AG04449 (cell line): ENCODE results near the gene FURIN.

ENCODE experiments used
- CTCF ChIA-PET: fragments of 350-600 bp; formaldehyde crosslinking; extraction: SDS; loops from one replicate; lab custom pipeline; 2021; ENCODE audit warnings: antibody characterized with exemption; lab: Yijun Ruan, JAX
- POLR2A ChIA-PET: fragments of 400-600, 350-600 bp; formaldehyde crosslinking; extraction: SDS; loops from one replicate; lab custom pipeline; 2020; ENCODE audit warnings: antibody characterized with exemption, inconsistent platforms; lab: Yijun Ruan, JAX
- DNase-seq: peaks from one replicate; pipeline ENCODE4 v3.0.0-alpha.2; 2010; ENCODE audit warnings: low read depth, low spot score
- H3K4me3 ChIP-seq: 2 replicates; pipeline ENCODE4 v1.5.1; 2011; ENCODE audit warnings: low read depth, mild to moderate bottlenecking, control low read depth, low read length
- TF ChIP-seq, protein P1 (sequence below): IDR thresholded peaks from one replicate; pipeline ENCODE4 v1.5.1; 2011; ENCODE audit warnings: mild to moderate bottlenecking, moderate library complexity, low read length, control low read depth, inconsistent platforms; ENCODE audit not compliant: insufficient read depth; ENCODE audit errors: missing control alignments

Gene FURIN

DNA sequence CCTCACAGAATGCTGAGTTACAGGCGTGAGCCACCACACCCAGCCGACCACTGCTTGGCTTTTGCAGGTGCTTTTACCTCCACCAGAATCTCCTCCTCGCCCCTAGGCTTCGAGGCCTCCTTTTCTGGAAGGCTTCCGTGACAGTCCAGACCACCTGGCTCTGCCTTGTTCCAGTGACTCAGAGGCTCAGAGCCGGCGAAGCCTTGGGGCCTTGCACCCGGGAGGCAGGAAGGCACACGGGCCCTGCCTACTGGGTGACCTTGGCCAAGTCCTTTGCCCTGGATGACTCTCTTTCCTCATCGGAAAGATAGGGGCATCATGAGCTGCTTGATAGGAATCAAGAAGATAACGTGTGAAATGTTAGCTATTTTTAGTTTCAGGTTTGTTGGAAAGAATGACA, 31.3 kb upstream of the FURIN start:
- H3K4me3 ChIP-seq = no peak overlapping the region
- no peak for DNase-seq
- TF ChIP-seq, protein P1, sequence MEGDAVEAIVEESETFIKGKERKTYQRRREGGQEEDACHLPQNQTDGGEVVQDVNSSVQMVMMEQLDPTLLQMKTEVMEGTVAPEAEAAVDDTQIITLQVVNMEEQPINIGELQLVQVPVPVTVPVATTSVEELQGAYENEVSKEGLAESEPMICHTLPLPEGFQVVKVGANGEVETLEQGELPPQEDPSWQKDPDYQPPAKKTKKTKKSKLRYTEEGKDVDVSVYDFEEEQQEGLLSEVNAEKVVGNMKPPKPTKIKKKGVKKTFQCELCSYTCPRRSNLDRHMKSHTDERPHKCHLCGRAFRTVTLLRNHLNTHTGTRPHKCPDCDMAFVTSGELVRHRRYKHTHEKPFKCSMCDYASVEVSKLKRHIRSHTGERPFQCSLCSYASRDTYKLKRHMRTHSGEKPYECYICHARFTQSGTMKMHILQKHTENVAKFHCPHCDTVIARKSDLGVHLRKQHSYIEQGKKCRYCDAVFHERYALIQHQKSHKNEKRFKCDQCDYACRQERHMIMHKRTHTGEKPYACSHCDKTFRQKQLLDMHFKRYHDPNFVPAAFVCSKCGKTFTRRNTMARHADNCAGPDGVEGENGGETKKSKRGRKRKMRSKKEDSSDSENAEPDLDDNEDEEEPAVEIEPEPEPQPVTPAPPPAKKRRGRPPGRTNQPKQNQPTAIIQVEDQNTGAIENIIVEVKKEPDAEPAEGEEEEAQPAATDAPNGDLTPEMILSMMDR = no peak
- ChIA-PET POLR2A (no interaction called here), CTCF (no interaction called here)

DNA sequence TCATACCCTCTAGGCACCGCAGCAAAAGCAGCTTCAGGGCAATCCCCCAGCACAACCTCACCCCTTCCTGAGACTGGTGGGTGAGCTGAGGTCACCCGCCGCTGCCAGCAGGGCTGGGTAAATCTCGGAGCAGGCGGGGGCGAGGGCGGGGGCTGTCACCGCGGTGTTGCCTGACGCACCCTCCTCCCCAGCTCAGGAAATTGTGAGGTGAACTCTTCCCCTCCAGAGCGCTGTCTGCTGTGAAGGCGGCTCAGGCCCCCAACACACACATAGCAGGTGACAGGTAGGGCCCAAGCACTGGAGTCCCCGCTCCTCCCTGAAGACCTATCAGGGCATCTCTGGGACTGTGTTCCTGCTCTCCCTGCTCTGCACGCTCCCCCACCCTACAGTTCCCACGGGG, 30.2 kb upstream of the FURIN start:
- DNase-seq = no peak
- TF ChIP-seq, protein P1 = no peak
- POLR2A ChIA-PET = no interaction called here
- CTCF ChIA-PET = no interaction called here
- H3K4me3 ChIP-seq = no peak overlapping the region

DNA sequence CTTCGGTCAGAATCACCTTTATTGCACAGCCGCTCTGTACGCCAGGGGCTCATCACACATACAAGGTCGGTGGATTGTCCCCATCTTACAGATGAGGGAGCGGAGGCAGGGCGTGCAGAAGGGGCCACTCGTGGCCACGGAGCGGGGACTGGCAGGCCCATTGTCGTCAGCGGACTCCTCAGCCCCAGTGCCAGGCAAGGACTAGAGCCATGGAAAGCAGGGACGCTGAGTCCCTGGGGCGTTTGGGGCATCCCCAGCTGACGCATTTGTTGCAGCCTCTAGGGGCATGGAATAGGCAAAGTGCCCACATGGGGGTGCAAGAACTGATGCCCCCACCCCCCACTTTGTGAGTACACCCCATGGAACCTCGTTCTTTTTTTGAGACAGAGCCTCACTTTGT, 29.8 kb upstream of the FURIN start:
- DNase-seq = no peak
- POLR2A ChIA-PET = no interaction called here
- CTCF ChIA-PET = no interaction called here
- H3K4me3 ChIP-seq = no peak overlapping the region
- TF ChIP-seq, protein P1 = no peak

DNA sequence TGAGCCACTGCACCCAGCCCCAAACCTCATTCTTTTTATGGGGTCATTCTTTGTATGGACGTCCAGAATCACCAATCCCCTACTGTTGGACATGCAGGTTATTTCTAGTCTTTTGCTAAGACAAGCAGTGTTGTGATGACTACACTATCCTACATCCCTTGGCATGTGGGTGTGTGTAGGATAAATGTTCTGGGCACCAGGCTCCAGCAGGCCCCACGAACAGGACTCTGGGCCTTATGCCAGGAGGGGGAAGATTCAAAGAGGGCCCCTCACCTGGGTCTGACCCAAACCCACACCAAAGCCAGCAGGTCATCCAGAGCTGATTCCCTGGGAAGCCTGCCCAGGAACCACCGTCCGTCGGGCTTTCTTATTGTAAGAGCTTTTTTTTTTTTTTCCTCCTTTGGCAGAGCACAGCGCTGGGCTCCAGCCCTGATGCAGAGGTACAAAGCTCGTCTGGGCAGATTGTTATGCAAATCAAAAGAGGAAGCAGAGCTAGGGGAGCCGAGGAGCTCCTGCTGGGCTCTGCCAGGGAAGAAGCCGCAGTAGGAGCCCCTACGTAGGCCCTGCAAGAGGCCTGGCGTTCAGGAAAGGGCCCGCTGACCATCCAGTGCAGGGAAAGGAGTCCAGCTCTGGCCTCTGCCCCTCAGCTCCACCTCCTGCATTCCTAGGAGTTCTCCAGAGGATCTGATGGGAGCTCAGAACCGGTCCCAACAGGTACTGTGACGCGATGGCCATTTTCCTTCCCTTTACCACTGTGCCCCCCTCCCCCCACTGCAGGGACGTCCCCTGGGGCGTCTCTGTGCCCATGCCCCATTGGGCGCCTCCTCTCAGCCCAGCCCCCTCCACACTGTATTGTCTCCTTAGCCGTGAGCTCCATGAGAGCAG, 29.0 kb upstream of the FURIN start:
- H3K4me3 ChIP-seq = no peak overlapping the region
- CTCF ChIA-PET = no interaction called here
- DNase-seq = no peak
- TF ChIP-seq, protein P1 = no peak
- POLR2A ChIA-PET = no interaction called here

DNA sequence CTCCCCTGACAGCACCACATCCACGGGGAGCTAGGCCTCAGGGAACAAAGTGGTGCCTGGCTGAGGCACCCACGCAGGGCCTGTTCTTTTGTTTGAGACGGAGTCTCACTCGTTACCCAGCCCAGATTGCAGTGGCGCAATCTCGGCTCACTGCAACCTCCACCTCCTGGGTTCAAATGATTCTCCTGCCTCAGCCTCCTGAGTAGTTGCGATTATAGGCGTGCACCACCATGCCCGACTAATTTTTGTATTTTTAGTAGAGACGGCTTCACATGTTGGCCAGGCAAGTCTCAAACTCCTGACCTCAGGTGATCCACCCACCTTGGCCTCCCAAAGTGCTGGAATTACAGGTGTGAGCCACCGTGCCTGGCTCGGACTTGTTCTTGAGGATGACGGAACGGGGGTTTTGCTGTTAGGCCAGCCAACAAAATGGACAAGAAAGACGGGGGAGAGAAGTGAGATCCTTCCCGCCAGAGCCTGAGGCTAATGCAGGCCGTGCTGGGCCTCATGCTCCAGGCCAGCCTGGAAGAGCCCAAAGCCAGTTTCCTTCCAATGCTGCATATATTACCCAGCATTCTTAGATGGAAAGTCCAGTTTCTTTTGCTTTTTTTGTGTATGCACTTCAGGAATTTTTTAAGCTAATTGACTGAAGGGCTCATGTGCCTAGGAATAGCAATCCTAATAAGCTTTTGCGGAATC, 28.1 kb upstream of the FURIN start:
- DNase-seq = no peak
- TF ChIP-seq, protein P1 = no peak
- CTCF ChIA-PET = no interaction called here
- no peak overlapping the region for H3K4me3 ChIP-seq
- POLR2A ChIA-PET = no interaction called here

DNA sequence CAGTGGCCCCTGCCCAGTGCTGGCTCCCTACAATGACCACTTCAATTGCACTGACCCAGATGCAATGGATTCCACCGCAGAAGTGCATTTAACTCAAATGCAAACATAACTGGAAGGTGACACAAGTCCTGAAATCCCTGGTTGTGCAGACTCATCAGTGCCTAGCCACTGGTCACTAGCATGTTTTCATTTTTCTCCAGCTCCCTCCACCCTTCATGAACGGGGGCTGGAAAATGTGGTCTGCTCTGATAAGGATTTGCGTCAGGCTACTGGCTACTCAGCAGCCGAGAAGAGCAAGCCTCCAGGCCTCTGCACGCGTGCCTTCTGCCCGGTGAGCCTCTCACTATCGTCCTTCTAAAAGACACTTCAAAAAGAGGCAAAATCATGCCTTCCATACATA, 27.4 kb upstream of the FURIN start:
- TF ChIP-seq, protein P1 = no peak
- no peak overlapping the region for H3K4me3 ChIP-seq
- DNase-seq = no peak
- POLR2A ChIA-PET = no interaction called here
- CTCF ChIA-PET = no interaction called here
